Fibroblast of the aortic adventitia (primary cell): ENCODE measurements around the gene DNAAF8. TPM values are rescaled to one million over a fixed set of nuclear protein-coding genes. Genes with fewer than 3 reads are reported as not detected.
"Not testable (repeated sequence)": the region's sequence is repeated elsewhere in the genome, so short reads cannot be mapped to it uniquely, and the experiment has no call there.

Experiments used
- DNase-seq: peaks from one replicate; pipeline ENCODE4 v3.0.0-alpha.2; 2010; ENCODE audit warnings: low read depth
- H3K4me3 ChIP-seq: 2 replicates; pipeline ENCODE4 v1.5.1; 2011; ENCODE audit warnings: low read depth, mild to moderate bottlenecking, control low read depth, low read length, moderate library complexity
- total RNA-seq: library from RNA; depleted of rRNA; stranded (reverse); fragments of >200 nt; gene quantifications from 2 replicates; pipeline ENCODE4 v1.2.3, GENCODE V29; 2012; ENCODE audit warnings: low replicate concordance
- TF ChIP-seq, protein P1 (sequence below): IDR thresholded peaks from 2 replicates; pipeline ENCODE4 v1.5.1; 2011; ENCODE audit warnings: mild to moderate bottlenecking, low read length, control low read depth, inconsistent platforms; ENCODE audit not compliant: insufficient read depth

DNAAF8 gene
- total RNA-seq, 1 donor, result 1.4 TPM

DNA sequence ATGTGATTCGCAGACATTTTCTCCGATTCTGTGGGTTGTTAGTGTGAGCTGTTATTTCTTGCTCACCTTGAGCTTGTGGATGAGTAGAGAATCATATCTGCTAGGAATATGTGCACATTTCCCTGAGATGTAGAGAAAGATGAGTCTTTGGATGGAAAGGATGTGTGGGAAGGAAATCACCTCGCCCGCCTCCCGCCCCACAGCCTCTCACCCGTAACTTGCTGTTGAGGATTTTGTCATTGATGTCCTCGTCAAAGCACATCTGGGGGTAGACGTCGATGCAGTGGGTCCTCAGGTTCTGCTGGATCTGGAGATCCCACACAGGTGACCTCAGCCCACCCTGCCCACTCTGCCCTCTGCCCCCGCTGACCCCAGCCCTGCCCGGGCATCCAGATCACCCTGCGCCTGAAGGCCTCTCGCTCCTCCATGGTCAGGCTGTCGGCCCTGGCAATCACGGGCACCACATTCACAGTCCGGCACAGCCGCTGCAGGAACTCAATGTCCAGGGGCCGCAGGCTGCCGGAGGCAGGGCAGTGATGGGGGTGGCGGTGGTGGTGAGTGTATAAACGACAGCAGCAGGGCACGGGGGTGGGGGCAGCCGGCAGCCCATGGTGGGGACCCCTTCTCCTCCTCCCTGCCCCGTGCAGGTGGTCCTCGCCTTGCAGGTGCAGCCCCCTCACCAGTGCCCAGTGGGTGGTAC is 49.1 kb downstream of the DNAAF8 start:
- H3K4me3 ChIP-seq, result no peak overlapping the region
- no peak for DNase-seq
- TF ChIP-seq, protein P1, sequence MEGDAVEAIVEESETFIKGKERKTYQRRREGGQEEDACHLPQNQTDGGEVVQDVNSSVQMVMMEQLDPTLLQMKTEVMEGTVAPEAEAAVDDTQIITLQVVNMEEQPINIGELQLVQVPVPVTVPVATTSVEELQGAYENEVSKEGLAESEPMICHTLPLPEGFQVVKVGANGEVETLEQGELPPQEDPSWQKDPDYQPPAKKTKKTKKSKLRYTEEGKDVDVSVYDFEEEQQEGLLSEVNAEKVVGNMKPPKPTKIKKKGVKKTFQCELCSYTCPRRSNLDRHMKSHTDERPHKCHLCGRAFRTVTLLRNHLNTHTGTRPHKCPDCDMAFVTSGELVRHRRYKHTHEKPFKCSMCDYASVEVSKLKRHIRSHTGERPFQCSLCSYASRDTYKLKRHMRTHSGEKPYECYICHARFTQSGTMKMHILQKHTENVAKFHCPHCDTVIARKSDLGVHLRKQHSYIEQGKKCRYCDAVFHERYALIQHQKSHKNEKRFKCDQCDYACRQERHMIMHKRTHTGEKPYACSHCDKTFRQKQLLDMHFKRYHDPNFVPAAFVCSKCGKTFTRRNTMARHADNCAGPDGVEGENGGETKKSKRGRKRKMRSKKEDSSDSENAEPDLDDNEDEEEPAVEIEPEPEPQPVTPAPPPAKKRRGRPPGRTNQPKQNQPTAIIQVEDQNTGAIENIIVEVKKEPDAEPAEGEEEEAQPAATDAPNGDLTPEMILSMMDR, result no peak

DNA sequence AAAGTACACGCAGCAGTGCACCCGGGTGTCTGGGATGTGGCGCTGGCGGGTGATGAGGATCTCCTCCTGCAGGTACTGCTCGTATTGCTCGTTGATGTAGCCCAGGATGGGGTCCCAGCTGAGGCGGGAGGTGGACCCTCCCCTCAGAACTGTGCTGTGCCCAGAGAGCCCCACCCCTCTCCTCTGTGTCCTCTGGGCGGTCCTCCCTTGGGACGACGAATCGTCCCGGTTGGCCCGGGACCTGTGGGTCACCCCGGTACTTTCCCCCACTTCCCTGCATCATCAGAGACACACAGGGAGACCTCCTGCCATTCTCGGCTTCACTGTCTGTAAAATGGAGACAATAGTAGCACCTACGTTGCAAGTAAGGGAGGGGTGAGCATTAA is 49.6 kb downstream of the DNAAF8 start:
- H3K4me3 ChIP-seq, result no peak overlapping the region
- DNase-seq, result no peak
- TF ChIP-seq, protein P1, result no peak

DNA sequence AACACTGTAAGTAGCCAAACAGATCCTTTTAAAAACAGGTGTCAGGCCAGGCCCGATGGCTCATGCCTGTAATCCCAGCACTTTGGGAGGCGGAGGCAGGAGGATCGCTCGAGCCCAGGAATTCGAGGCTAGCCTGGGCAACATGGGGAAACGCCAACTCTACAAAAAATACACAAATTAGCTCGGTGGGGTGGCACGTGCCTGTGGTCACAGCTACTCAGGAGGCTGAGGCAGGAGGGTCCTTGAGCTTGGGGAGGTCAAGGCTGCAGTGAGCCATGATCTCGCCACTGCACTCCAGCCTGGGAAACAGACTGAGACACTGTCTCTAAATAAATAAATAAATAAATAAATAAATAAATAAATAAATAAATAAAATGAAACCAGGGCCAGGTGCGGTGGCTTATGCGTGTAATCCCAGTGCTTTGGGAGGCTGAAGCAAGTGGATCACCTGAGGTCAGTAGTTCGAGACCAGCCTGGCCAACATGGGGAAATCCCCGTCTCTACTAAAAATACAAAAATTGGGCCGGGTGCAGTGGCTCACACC is 50.2 kb downstream of the DNAAF8 start:
- DNase-seq, H3K4me3 ChIP-seq: not testable (repeated sequence)

DNA sequence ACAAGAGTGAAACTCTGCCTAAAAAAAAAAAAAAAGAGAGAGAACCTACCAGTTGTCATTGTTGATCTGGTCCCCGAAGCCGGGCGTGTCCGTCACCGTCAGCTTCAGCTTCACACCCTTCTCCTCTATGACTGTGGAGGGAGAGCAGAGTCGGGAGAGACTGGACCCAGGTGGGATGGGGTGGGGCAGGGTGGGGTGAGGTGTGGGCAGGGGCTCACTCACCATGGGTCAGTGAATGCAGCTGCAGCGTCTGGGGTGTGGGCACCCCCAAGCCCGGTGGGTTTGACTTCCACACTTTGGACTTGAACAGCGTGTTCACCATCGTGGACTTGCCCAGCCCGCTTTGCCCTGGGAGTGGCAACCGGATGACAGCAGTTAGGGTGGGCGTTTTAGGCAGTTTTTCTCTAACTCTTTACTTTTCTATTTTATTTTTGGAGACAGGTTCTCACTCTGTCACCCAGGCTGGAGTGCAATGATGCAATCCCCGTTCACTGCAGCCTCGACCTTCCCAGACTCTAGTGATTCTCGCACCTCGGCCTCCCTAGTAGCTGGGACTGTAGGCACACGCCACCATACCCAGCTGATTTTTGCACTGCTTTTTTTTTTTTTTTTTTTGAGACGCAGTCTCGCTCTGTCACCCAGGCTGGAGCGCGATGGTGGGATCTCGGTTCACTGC is 51.6 kb downstream of the DNAAF8 start:
- no peak overlapping the region for H3K4me3 ChIP-seq
- TF ChIP-seq, protein P1, result no peak
- DNase-seq, result no peak

DNA sequence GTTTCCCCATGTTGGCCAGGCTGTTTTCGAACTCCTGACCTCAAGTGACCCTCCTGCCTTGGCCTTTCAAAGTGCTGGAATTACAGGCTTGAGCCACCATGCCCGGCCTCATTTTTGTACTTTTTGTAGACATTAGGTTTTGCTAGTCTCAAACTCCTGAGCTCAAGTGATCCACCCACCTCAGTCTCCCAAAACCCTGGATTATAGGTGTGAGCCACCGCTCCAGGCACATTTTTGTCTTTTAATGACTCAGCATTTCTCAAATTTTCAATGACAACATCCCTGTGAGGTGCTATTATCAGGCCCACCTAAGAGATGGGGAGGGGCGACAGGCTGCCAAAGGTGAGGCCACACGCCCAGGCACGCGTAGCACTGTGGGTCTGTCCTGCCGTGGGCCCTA is 52.7 kb downstream of the DNAAF8 start:
- no peak overlapping the region for H3K4me3 ChIP-seq
- TF ChIP-seq, protein P1, result no peak
- DNase-seq, result no peak

DNA sequence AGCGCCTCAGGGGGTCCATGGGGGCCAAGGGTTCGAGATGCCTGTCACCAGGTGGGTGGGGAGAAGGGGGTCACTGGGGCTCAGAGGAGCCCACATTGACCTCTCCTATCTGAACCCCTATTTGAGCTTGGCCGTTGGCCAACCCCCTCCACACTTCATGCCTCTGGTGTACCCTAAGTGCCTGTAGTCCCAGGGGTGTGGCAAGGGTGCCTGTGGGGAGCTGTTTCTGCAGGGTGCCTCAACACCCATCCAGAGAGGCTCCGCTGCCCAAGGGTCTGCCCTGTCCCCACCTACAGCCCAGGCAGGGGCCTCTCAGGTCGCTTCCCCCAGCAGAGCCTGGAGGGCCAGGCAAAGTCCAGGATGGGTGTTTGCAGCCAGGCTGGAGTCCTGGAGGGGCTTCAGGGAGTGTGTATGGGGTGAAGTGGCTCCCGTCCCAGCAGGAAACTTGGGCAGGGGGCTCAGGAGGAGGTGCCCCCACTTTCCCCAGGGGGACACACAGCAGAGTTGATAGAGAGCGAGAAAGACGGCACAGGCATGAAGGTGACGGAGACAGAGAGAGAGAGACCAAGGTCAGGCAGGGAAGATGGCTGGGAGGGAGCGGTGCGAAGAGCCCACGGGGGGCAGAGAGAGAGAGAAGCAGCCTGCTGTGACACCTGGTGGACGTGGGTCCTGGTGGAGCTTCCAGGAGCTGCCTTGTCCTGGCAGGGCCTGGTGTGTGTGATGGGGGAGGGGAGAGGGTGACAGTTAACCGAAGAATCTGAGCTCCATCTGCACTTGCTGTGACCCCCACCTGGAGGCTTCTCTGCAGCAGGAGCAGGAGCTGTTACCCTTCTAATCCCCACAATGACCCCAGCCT is 53.5 kb downstream of the DNAAF8 start, which contains the start of gene SEPTIN12:
TSS of gene SEPTIN12 (minus strand) at position 719 of the 856 bp plus-strand sequence. CDS start at position 19, 700 bp downstream.
- no peak for DNase-seq
- TF ChIP-seq, protein P1, result no peak
- H3K4me3 ChIP-seq, result no peak within 1 kb of the TSS

DNA sequence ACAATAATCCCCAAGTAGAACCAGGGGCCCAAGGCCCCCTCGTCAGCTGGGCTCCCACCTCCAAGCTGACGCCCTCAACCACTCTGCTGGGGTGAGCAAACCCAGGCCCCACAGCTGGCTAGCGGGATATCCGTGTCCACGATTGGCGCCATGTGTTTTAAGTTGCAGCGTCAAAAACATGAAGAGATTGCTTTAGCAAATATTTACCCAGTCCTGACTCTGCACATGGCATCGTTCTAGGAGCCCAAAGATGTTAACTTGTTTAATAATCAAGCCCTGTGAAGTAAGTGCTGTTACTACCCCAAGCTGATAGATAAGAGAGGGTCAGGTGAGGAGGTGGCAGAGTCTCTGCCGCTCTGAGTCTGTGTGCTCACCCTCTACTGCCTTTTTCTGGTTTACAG is 54.2 kb downstream of the DNAAF8 start:
- DNase-seq, result no peak
- TF ChIP-seq, protein P1, result no peak

More for the DNA sequence above, 54.2 kb downstream of the DNAAF8 start:
- H3K4me3 ChIP-seq, result no peak overlapping the region
